Measurements from ENCODE around the gene PID1. TPM values are rescaled to one million over a fixed set of nuclear protein-coding genes. Genes with fewer than 3 reads are reported as not detected.

The PID1 gene
- total and polyA plus RNA-seq, 4 donors, result 17.0 to 45.7 (median 30.0) TPM

DNA sequence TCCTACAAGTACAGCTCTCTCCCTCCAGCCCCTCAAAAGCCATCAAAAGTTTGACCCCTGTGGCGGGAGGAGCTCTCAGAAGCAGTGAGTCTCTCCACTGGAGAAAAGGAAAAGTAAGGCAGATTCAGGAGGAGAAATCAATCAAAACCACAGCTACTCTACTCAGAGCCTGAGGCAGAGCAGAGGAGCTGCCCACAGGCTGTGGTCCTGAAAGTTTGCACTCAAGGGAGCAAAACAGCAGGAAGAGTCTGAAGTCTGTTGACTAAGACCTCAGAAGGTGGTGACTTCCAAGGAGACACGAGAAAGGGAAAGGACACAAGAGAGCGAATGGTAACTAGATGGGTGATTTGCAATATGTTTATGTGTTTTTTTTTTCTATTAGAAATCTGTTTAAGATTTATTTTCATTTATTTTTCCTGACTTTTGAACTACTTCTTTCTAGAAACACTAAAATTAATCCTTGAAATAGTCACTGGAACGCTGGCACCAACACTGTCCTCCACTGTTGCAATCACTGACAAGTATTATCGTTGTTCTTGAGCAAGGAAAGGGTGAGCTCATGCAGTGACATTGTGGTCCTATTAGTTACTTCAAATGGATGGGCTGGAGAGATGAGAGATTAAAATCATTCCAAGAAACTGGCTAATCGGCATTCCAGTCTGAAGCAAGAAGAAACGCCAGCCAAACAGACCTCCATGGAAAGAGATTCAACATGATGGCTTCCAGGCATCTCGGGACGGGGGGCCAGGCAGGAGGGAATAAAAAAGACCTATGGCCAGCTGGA lies 35.8 kb downstream of the PID1 start:
- Histone ChIP-seq H3K27me3 (ENCODE audit: control insufficient read depth in 3 of 3, insufficient read depth in 3 of 3, low read length in 2 of 3) (no peaks in the 10 kb centered on the region), H3K9me3 (ENCODE audit: control insufficient read depth in 4 of 4, insufficient read depth in 3 of 4, low read length in 3 of 4) (peaks cover 0 to 5% (median 2%) of the 10 kb centered on the region in 4 donors), H3K9ac (ENCODE audit: insufficient read depth in 1 of 2, low read length in 2 of 2) (no peak overlapping the region), H3K4me1 (ENCODE audit: control insufficient read depth in 5 of 5, insufficient read depth in 5 of 5, low read length in 5 of 5) (peaks cover 0 to 16% (median 3%) of the 10 kb centered on the region in 5 donors), H3K4me3 (no peak overlapping the region), H3K36me3 (ENCODE audit: control insufficient read depth in 4 of 4, insufficient read depth in 4 of 4, low read length in 4 of 4) (peaks cover 0 to 5% (median 0%) of the 10 kb centered on the region in 4 donors), H3K27ac (ENCODE audit: low read depth in 1 of 2, low read length in 1 of 2) (no peak overlapping the region)
- no peak for ATAC-seq (ENCODE audit: insufficient read depth, low FRiP score)
- 63 to 66% methylated on average over 9 of the region's 9 CpGs for WGBS, 2 donors
- TF ChIP-seq, protein P1, sequence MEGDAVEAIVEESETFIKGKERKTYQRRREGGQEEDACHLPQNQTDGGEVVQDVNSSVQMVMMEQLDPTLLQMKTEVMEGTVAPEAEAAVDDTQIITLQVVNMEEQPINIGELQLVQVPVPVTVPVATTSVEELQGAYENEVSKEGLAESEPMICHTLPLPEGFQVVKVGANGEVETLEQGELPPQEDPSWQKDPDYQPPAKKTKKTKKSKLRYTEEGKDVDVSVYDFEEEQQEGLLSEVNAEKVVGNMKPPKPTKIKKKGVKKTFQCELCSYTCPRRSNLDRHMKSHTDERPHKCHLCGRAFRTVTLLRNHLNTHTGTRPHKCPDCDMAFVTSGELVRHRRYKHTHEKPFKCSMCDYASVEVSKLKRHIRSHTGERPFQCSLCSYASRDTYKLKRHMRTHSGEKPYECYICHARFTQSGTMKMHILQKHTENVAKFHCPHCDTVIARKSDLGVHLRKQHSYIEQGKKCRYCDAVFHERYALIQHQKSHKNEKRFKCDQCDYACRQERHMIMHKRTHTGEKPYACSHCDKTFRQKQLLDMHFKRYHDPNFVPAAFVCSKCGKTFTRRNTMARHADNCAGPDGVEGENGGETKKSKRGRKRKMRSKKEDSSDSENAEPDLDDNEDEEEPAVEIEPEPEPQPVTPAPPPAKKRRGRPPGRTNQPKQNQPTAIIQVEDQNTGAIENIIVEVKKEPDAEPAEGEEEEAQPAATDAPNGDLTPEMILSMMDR (IDR thresholded peaks at IDR 0.05; ENCODE audit: control extremely low read depth, extremely low read depth), result no peak
- DNase-seq, result peak; percentile 50 to 80 (median 61)

DNA sequence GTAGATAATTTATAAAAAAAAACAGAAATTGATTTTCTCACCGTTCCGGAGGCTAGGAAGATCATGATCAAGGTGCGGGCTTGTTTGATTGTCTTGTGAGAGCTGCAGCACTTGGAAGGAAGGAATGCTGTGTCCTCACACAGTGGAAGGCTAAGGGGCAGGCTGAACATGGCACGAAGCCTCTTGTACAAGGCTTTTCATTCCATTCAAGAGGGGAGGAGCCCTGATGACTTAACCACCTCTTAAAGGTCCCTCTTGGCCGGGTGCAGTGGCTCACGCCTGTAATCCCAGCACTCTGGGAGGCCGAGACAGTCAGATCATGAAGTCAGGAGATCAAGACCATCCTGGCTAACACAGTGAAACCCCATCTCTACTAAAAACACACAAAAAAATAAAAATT lies 39.2 kb downstream of the PID1 start:
- H3K4me3 ChIP-seq, result no peak overlapping the region
- TF ChIP-seq, protein P1 (IDR thresholded peaks at IDR 0.05; ENCODE audit: control extremely low read depth, extremely low read depth), result no peak
- peaks cover 0 to 1% (median 0%) of the 10 kb centered on the region in 4 donors for H3K9me3 ChIP-seq (ENCODE audit: control insufficient read depth in 4 of 4, insufficient read depth in 3 of 4, low read length in 3 of 4)
- peaks cover 3 to 36% (median 6%) of the 10 kb centered on the region in 5 donors for H3K4me1 ChIP-seq (ENCODE audit: control insufficient read depth in 5 of 5, insufficient read depth in 5 of 5, low read length in 5 of 5)
- 57 to 90% methylated on average over 7 of the region's 7 CpGs for WGBS, 2 donors
- H3K36me3 ChIP-seq (ENCODE audit: control insufficient read depth in 4 of 4, insufficient read depth in 4 of 4, low read length in 4 of 4), result peaks cover 0 to 5% (median 1%) of the 10 kb centered on the region in 4 donors
- DNase-seq (peak in 1 of 3 donors; percentile 22), ATAC-seq (ENCODE audit: insufficient read depth, low FRiP score) (peak; percentile 8)
- no peak overlapping the region for H3K9ac ChIP-seq (ENCODE audit: insufficient read depth in 1 of 2, low read length in 2 of 2)
- no peak overlapping the region for H3K27ac ChIP-seq (ENCODE audit: low read depth in 1 of 2, low read length in 1 of 2)
- no peaks in the 10 kb centered on the region for H3K27me3 ChIP-seq (ENCODE audit: control insufficient read depth in 3 of 3, insufficient read depth in 3 of 3, low read length in 2 of 3)

GRCh38 chr2:229231328-229231868 lies 39.7 kb downstream of the PID1 start:
- peak overlapping the region in 1 of 2 donors; percentile 20 for H3K27ac ChIP-seq (ENCODE audit: low read depth in 1 of 2, low read length in 1 of 2)
- H3K4me3 ChIP-seq, result no peak overlapping the region
- peaks cover 3 to 36% (median 6%) of the 10 kb centered on the region in 5 donors for H3K4me1 ChIP-seq (ENCODE audit: control insufficient read depth in 5 of 5, insufficient read depth in 5 of 5, low read length in 5 of 5)
- ATAC-seq (ENCODE audit: insufficient read depth, low FRiP score) (no peak), DNase-seq (peak in 2 of 3 donors; percentile 23 to 54)
- H3K9me3 ChIP-seq (ENCODE audit: control insufficient read depth in 4 of 4, insufficient read depth in 3 of 4, low read length in 3 of 4), result peaks cover 0 to 1% (median 0%) of the 10 kb centered on the region in 4 donors
- H3K27me3 ChIP-seq (ENCODE audit: control insufficient read depth in 3 of 3, insufficient read depth in 3 of 3, low read length in 2 of 3), result no peaks in the 10 kb centered on the region
- WGBS, 2 donors, result 71 to 82% methylated on average over 3 of the region's 3 CpGs
- H3K9ac ChIP-seq (ENCODE audit: insufficient read depth in 1 of 2, low read length in 2 of 2), result peak overlapping the region in 1 of 2 donors; percentile 1
- TF ChIP-seq, protein P1 (IDR thresholded peaks at IDR 0.05; ENCODE audit: control extremely low read depth, extremely low read depth), result no peak
- peaks cover 0 to 6% (median 1%) of the 10 kb centered on the region in 4 donors for H3K36me3 ChIP-seq (ENCODE audit: control insufficient read depth in 4 of 4, insufficient read depth in 4 of 4, low read length in 4 of 4)
